IPS-NIHi7 (cell line): ENCODE data around the gene YLPM1.

Experiments used
- DNase-seq: peaks from one replicate; pipeline ENCODE4 v3.0.0; 2012; ENCODE audit warnings: mixed read lengths; ENCODE audit errors: extremely low spot score

Gene YLPM1

DNA sequence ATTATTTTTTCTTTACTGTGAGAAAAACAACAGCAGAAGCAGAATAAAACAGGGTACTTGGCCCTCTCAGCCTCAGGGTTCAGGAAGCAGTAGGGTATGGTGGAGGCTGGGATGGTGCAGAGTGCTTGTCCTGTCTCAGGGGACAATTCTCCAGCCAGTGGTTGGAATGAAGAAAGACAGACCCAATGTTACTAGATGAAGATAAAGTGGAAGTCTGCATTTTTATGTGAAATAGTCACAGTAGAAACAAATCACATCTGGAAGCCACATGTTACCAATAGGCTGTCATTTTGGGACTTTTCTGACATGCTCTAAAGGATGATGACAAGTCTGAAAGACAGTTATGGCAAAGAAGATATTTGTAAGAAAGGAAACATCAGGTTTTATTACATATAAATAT, 80.5 kb downstream of the YLPM1 start:
- DNase-seq: no peak

DNA sequence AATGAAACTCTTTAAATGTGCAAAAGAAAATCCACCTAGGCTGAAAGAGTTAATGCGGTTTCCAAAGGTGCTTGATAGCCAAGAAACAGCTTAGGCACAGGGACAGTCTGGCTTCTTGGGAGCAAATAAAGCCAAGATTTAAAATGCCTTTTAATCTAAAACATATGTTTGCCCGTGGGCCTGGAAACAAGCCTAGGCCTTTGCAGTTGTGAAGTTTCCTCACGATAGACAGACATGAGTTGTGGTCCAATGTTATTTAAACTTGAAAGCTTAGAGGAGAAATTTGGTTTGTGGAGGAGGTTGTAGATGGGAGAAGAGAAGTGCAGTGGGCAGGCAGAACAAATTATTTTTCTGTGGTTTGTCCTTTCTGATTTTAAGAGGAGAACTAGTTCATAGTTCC, 83.1 kb downstream of the YLPM1 start:
- DNase-seq: no peak

DNA sequence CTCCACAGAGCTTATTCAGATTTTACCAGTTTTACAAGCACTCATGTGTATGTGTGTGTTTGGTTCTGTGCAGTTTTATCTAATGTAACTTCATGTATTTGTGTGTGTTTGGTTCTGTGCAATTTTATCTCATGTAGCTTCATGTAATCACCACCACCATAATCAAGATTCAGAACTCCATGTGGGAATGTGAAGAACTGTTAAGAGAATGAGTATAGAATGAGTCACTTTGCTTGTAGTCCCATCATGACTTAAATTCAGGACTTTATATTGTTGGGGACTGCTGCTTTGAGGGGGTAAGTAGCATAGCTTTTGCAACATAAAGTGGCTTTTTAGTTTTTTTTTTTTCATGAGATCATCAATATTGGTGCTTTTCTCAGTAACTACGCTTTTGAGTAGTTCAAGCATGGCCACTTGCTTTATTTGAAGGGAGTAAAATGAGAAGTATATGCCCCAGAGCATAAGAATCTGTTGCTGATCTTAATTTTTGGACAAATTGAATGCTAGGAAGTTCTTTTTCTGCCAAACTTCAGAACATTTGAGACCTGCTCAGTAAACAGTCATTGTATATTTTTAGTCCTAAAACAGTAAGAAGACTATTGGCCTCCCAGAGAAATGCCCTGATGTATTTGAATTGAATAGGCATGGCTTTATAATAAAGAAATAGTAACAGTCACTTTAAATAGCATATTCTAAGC, 84.0 kb downstream of the YLPM1 start:
- no peak for DNase-seq

DNA sequence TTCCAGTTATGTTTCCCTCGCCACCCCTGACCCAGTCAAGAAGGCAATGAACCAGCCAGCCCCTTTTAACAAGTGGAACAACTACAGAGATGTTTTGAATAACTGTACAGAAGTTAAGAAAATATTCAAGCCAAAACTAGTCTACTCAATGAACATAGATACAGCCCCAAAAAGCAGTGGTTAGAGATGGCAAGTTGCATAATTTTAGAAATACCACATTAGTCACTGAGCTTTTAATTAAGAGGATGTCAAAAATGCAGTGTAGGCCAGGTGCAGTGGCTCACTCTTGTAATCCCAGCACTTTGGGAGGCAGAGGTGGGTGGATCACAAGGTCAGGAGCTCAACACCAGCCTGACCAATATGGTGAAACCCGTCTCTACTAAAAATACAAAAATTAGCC, 85.7 kb downstream of the YLPM1 start:
- no peak for DNase-seq

DNA sequence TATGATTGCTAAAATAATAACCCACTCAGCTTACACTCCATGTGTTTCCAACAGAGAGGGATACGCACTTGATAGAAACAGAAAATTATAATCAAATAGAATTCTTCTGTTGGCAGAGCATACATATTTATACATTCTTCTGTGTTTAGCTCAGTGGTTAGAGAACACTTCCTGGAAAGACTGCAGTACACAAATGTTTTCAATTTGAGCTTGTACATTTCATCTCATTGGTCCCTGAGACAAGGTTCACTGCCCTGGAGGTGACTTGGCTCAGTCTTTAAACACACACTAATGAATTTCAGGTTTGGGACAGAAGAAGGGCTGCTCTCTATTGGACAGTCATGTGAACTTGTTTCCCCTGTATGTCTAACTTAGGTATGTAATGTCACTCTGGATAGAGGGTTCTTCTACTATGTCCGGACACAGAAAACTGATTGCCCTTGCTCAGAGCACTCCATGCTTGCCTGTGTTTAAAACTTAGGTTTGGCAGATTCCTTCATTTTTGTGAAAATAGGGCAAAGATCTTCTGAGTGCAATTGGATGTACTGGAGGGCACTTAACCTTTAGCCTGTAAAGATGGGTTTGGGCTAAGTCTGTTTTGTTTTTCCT, 89.9 kb downstream of the YLPM1 start:
- no peak for DNase-seq

DNA sequence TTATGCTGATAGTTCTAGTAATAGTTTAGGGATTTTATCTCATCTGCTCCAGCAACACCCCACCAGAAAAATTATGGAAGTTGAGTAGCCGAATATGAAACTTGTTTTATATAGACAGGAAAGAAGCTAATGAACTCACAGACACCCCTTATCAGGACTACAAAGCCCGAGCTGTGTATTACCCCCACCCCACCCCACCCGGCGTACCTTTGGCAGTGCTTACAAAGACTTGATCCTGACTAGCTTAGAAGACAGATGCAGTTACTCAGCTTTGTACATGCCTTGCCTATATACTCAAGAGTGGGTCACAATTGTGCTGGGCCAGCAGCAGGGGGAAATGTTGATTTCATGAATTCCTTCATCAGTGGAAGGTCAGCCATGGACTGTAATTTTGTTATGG, 90.5 kb downstream of the YLPM1 start:
- no peak for DNase-seq

DNA sequence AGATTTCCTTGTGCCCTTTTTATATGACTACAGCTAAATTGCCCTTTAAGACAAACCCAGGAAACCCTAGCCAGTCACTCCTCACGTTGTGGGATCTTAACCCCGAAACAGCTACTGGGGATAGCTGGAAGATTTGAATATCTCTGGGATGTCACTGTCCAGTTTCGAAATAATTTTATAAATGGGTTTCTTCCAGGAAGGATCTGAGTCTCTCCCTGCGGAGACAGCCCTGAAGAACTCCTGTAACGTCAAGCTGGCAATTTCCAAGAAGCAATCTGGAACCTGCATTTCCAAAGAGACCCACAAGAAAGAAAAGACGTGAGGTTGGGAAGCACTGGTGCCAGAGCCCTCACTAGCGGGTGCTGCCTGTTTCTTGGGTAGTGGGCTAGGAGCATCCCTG, 91.9 kb downstream of the YLPM1 start:
- DNase-seq: no peak

DNA sequence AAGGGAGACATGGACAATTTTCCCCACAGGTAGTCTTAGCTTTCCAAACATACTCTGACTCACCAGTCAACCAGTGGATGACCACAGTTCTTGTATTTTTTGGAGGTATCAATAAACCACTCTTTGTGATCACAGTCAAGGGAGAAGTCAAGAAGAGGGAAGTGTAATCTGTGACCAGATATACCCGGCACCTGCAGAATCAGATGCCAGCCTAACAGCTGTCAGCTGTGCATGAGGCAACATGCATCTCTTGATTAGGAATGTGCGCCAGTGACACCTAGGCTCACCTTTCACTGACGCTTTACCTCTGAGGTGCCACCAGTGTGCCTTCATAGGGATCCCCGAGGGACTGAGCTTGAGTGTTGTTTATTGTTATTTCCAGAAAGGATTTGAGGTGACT, 92.8 kb downstream of the YLPM1 start:
- DNase-seq: no peak

DNA sequence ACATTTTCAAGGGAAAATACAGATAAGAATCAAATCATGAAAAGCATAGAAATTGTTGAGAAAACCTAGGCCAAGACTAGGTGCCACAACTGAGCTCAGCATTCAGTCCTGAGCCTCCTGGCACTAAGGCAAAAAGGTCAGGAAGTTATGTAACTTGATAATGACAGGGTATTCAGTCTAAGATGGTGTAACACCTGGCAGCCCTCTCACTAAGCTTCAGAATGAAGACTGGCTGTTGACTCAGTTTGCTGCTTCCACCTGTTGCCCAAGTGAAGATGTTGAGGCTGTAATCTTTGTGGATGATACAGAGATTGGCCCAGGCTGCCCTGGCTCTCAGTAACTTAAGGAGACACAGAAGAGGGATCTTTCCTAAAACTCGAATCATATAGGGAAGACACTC, 93.2 kb downstream of the YLPM1 start:
- DNase-seq: no peak

DNA sequence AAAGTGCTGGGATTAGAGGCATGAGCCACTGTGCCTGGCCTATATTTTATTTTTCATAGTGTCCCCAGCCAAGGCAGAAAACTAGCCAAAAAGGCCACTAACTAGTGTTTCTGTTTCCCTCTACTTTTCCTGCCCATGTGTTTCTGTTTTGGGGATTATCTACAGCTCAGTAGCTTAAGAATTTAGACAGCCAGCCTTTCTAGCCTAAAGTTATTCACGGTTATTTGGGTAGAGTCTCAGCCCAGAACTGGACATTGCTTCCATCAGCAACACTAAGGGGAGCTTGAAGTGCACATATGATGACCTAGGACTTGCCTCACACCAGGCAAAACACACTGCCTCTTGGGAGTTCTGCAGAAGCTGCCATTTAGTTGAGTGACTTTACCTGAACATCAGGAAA, 94.9 kb downstream of the YLPM1 start:
- no peak for DNase-seq

DNA sequence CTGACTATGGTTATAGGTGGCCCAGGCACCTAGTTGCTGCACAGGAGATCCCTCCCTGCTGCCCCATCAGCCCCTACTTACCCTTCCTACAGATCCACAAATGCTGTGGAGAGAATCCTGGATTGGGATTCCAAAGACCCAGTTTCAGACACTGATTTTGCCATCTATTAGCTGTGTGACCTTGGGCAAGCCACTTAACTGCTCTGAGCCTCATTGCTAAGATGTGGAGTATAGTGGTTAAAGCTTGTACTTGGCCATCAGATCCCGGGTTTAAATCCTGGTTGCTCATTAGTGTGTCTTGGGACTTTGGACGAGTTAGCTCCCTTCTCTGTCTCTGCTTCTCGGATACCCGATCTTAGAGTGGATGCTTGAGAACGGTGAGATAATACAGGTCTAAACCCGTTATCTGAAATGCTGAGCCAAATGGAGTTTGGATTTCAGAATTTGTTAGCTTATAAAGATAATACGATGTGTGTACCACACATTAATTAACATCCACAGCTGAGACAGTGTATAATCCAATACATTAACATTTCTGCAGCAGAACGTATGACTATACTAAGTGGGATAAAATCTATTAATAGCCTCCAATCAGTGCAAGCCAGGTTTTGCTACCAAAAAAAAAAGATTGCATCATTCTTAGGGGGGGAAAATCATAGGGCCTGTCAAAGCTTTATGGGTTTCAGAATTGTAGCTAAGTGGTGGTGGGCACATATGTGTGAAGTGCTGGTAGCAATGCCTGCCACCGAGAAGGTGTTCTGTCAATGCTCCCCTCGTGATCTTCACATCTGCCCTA, 96.8 kb downstream of the YLPM1 start:
- DNase-seq: no peak

DNA sequence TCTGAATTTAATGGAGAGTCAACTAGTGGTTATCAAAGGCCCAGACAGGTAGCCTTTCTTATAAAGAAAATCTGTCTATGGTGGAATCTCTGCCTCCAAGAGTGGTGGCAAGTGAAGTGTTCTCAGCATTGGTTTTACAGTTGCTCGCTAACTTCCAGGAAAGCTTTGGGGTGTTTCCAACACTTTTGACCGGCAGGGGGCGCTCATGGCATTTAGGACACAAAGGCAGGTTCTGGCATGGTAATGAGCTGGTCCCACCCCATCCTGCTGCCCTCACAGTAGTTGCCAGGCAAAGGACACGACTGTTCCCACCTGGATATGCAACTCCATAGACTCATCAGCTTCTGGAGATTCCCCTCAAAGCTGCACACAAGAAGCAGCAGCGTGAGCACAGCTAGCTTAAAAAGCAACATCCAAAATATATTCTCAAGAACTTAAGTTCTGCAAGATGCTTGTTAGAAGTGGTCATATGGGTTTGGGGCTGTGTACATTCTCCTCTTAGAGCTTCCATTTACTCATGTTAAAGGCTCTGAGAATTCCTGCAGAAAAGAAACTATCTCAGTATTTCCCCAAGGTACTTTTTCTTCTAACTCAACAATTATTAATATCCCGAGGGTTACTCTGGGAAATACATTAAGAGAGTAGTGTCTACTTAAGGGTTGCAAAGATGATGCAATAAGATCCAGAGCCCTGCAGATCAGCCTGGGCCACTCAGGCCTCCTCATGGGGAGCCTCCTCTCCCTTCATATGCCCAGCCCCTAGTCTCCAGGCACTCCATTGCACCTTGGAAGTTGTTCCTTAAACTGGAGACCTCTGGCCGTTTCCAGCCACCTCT, 98.0 kb downstream of the YLPM1 start:
- peak; percentile 95 for DNase-seq

DNA sequence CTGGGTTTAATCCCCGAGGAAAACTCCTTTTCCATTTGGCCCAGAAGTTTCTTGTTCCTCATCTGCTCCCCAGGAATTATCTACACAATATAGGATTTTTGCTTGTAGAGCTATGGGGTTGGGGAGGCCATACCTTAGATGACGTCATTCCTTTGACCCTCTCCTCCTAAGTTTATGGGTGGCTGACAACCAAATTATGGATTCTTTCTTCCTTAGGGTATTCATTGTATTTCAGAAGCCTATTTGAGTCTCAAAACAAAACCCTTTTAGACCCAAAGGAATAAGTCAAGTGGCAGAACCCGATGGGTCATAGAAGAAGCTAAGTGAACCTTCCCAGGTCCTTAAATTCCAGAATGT, 98.6 kb downstream of the YLPM1 start:
- DNase-seq: no peak

DNA sequence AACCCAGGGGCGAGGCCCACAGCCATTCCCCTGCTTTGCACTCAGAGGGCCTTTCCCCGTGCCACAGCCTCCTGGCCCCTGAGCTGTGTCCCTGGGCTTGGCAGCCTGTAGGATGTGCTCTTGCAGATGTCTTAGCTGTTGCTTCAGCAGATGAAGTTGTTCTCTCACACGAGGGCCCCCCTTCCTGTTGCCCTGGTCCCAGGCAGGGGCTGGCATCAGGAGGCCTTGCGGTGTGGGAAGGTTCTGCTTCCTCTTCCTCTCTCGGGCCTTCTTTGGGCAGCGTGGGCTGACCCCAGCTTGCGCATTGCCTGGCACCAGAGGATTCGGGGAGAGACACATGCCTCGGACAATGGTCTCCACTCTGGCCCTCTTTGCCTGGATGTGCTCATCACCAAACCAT, 100.2 kb downstream of the YLPM1 start:
- no peak for DNase-seq

DNA sequence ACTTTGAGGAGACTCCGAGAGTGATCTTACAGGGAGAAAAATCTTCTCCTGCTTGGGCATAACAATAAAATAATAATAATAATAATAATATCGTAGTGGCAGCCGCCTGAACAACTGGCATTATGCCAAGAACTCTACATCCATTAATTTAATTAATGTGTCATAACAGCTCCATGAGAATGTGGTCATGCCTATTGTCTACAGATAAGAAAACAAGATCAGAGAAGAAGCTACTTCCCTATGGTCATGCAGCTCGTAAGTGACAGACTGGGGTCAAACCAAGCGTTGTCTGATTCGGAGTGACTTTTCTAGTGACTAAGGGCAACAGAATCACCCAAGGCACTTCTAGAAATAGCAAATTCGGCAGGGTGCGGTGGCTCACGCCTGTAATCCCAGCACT, 101.1 kb downstream of the YLPM1 start:
- no peak for DNase-seq

DNA sequence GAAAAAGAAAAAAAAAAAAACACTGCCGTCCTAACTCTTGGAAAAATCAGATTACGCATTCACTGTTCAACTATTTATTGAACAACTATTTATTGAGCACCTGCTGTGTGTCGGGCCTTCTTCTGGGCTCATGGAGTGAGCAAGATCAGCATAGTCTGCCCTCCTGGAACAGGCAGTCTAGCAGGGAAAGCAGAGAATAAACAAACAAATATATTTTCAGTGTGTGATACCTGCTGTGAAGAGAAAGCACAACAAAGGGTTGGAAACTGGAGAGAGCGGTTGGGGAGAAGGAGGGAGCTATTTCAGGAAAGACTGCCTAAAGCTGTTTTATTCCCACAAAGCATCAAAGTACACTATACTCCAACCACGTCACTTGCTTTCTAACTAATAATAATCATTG, 102.0 kb downstream of the YLPM1 start:
- DNase-seq: no peak

DNA sequence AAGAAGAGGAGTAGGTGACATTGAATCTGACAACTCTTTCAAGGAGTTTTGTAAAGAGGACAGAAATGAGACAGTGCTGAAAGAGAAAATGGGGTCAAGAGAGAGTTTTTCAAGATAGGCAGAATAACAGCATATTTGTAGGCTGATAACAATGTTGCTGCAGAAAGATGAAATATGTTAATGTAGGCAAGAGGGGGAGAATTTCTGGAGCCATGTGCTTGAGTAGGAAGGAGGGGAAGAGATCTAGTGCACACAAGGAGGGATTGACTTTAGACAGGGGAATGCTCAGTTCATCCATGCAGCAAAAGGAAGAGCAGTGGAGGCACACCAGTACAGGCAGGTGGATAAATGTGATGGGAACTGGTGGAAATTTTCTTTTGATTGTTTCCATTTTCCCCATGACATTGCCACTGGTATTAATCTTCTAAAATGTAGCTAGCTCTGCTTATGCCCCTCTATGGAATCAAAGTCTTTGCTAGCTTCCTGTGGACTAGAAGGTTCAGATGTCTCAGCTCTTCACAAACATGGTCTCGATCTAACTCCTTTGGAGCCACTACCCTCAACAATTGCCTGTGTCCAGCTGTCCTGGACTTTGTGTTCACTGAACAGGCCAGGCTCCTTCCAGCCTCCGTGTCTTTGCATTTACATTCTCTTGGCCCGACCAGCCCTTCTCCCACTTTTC, 103.7 kb downstream of the YLPM1 start:
- DNase-seq: no peak

DNA sequence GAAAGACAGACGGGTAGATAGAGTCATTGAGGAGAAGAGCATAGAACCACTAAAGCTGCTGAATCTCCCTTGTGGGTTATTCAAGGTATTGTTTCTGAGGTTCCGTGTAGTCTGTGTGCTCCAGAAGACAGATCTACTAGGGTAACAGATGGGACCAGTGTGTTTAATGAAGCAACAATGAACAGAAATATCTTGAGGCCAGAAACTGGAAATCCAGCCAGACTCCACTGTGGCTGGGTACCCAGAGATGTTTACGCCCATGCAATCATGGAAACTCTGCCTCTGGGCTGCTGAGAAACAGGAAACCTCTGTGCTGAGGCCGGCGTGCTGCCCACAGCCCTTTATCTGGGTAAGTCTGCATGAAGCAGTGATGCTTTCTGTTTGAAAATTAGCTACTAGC, 104.6 kb downstream of the YLPM1 start:
- no peak for DNase-seq

DNA sequence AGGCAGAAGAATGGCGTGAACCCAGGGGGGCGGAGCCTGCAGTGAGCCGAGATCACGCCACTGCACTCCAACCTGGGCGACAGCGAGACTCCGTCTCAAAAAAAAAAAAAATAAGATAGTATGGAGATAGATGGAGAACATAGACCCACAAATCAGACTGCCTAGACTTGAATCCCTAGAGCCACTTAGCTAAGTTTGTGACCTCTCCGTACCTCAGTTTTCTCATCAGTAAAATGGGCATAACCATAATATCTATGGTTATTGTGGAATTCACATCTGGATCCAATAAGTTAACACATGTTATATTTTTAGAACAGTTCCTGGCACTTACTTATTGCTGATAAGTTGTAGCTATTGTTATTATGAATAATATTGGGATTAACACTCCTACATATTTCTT, 105.6 kb downstream of the YLPM1 start:
- no peak for DNase-seq

DNA sequence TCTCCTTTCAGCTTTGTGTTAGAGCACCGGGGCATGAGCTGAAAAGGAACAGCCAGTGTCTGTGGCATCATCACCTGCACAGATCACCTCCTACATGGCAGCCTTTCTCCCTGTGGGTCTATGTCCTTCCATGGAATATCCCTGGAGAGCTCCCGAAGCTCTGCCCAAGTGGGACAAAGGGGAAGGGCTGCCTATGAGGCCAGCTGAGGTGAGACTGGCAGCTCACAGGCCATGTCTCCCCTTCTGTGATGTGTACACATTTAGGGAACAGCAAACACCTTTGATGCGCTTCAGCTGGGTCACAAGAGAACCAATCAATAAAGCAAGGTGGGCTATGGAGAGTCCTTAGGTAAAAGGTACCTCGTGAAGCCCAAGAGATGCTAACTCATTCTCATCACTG, 108.7 kb downstream of the YLPM1 start:
- DNase-seq: no peak

DNA sequence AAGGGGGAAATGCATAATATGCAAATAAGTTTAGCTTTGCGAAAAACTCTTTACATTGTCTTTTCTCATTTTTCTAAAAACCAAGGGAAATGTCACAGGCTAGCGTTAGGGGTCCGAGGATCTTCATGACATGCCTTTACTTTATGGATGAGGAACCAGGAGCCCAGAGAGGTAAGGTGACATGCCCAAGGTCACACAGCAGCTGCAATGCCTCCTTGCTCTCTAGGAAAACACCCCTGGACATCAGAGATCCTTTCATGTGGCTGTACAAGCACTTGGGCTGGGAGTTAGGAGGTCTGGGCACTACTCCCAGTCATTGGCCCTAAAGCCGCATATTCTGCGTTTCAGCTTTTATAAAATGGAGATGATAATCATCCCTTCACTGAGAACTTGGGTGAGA, 112.1 kb downstream of the YLPM1 start:
- DNase-seq: no peak
